ENCODE results near the gene SSBP3. TPM values are rescaled to one million over a fixed set of nuclear protein-coding genes. Genes with fewer than 3 reads are reported as not detected.
A peak's percentile ranks its signal among the peaks of the same experiment; 100 is the strongest.

Gene SSBP3
- total RNA-seq, 2 experiments from 2014 or later, result 90.0 TPM

- Mint-ChIP-seq H3K36me3 (ENCODE audit: low read depth) (peaks cover 54% of the 10 kb centered on the region), H3K27me3 (no peaks in the 10 kb centered on the region), H3K4me3 (no peak overlapping the region), H3K27ac (no peak overlapping the region), H3K4me1 (peaks cover 46% of the 10 kb centered on the region), H3K9me3 (no peaks in the 10 kb centered on the region)
- DNase-seq, result no peak
- ChIA-PET POLR2A (interaction anchor here (4.0 kb wide), 1 partner anchor 26 kb away, joined by 21 read pairs; the partner anchor contains the start of genes CYB5RL and MRPL37), CTCF (interaction anchor here (0.7 kb wide), 1 partner anchor 62 kb away, joined by 3 read pairs; no protein-coding TSS in a partner anchor)
Observed at GRCh38 chr1:54225986-54226559, 180.1 kb downstream of the SSBP3 start.

DNA sequence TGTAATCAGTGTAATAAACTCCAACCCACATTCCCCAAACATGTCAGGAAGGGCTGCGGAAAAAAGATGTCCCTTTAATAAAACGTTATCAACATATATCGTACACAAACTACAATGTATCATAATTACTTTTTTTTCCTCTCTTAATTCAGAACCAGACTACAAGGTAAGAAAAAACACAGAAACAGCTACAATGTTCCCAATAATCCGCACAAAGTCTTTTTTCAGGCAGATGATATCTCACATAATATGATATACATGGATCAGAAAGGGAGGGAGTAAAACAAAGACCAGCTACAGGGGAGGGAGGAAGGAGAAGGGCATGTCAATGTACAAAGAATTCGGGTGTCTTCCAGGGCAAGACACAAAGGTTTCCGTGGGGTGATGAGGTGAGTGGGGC lies 180.8 kb downstream of the SSBP3 start:
- POLR2A ChIA-PET, result no interaction called here
- no peak overlapping the region for H3K4me3 Mint-ChIP-seq
- peaks cover 48% of the 10 kb centered on the region for H3K36me3 Mint-ChIP-seq (ENCODE audit: low read depth)
- peaks cover 39% of the 10 kb centered on the region for H3K4me1 Mint-ChIP-seq
- no peaks in the 10 kb centered on the region for H3K9me3 Mint-ChIP-seq
- H3K27me3 Mint-ChIP-seq, result no peaks in the 10 kb centered on the region
- H3K27ac Mint-ChIP-seq, result no peak overlapping the region
- CTCF ChIA-PET, result no interaction called here
- no peak for DNase-seq

- DNase-seq, result no peak
- H3K36me3 Mint-ChIP-seq (ENCODE audit: low read depth), result peaks cover 52% of the 10 kb centered on the region
- peaks cover 28% of the 10 kb centered on the region for H3K4me1 Mint-ChIP-seq
- H3K27ac Mint-ChIP-seq, result no peak overlapping the region
- no peaks in the 10 kb centered on the region for H3K9me3 Mint-ChIP-seq
- H3K4me3 Mint-ChIP-seq, result no peak overlapping the region
- ChIA-PET CTCF (no interaction called here), POLR2A (no interaction called here)
- H3K27me3 Mint-ChIP-seq, result no peaks in the 10 kb centered on the region
Observed at GRCh38 chr1:54224233-54224632, 182.0 kb downstream of the SSBP3 start.

DNA sequence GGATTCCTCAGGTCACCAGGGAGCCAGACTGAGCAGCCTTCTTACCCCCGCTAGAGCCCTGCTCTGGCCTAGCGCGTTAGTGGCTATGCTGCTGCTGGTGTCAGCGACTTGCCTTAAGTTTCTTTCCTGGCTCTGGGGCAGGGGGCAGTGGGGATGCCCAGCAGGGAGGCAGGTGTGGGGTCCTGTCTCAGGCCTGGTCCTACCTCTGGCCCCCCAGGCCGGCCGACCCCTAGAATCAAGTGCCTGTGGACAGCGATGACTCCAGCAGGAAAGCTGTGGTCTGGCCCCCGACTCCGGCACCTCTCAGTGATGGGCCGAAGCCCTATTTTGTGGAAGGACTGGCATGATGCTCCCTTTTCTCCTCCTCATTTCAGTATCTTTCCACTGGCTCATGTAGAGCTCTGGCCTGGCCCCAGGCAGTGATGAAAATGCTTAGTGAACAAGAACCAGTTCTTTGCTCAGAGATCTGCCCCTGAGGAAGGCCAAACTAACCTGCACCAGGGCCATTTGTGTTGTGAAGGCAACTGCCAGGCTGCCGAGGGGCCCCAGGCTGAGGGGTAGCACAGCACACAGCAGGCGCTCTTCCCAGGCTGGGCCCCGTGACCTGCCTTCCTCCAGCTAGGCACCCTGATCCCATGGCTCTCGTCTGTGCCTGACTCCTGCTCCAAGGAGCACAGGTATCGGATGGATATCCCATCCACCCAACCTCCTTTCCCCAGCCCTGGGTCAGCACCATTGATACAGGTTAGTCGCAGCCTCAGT lies 182.6 kb downstream of the SSBP3 start:
- Mint-ChIP-seq H3K36me3 (ENCODE audit: low read depth) (peaks cover 56% of the 10 kb centered on the region), H3K9me3 (no peaks in the 10 kb centered on the region), H3K27me3 (no peaks in the 10 kb centered on the region), H3K4me1 (peaks cover 24% of the 10 kb centered on the region), H3K27ac (no peak overlapping the region), H3K4me3 (no peak overlapping the region)
- no peak for DNase-seq
- ChIA-PET POLR2A (no interaction called here), CTCF (interaction anchor here (1.6 kb wide), 1 partner anchor 276 kb away, joined by 3 read pairs; no protein-coding TSS in a partner anchor)

GRCh38 chr1:54222711-54223110 lies 183.5 kb downstream of the SSBP3 start:
- no peak overlapping the region for H3K4me3 Mint-ChIP-seq
- H3K9me3 Mint-ChIP-seq, result no peaks in the 10 kb centered on the region
- POLR2A ChIA-PET, result no interaction called here
- H3K27me3 Mint-ChIP-seq, result no peaks in the 10 kb centered on the region
- peaks cover 58% of the 10 kb centered on the region for H3K36me3 Mint-ChIP-seq (ENCODE audit: low read depth)
- no peak for DNase-seq
- CTCF ChIA-PET, result interaction anchor here (1.6 kb wide), 1 partner anchor 277 kb away, joined by 3 read pairs; no protein-coding TSS in a partner anchor
- H3K4me1 Mint-ChIP-seq, result peaks cover 16% of the 10 kb centered on the region
- H3K27ac Mint-ChIP-seq, result peak overlapping the region; percentile 14

GRCh38 chr1:54221867-54222484 lies 184.2 kb downstream of the SSBP3 start:
- no peak overlapping the region for H3K4me3 Mint-ChIP-seq
- no peak overlapping the region for H3K27ac Mint-ChIP-seq
- H3K27me3 Mint-ChIP-seq, result no peaks in the 10 kb centered on the region
- ChIA-PET CTCF (interaction anchor here (1.6 kb wide), 1 partner anchor 277 kb away, joined by 3 read pairs; no protein-coding TSS in a partner anchor), POLR2A (interaction anchor here (4.0 kb wide), 1 partner anchor 22 kb away, joined by 15 read pairs; the partner anchor contains the start of genes CYB5RL and MRPL37)
- no peaks in the 10 kb centered on the region for H3K9me3 Mint-ChIP-seq
- H3K4me1 Mint-ChIP-seq, result peaks cover 11% of the 10 kb centered on the region
- DNase-seq, result no peak
- peaks cover 59% of the 10 kb centered on the region for H3K36me3 Mint-ChIP-seq (ENCODE audit: low read depth)

DNA sequence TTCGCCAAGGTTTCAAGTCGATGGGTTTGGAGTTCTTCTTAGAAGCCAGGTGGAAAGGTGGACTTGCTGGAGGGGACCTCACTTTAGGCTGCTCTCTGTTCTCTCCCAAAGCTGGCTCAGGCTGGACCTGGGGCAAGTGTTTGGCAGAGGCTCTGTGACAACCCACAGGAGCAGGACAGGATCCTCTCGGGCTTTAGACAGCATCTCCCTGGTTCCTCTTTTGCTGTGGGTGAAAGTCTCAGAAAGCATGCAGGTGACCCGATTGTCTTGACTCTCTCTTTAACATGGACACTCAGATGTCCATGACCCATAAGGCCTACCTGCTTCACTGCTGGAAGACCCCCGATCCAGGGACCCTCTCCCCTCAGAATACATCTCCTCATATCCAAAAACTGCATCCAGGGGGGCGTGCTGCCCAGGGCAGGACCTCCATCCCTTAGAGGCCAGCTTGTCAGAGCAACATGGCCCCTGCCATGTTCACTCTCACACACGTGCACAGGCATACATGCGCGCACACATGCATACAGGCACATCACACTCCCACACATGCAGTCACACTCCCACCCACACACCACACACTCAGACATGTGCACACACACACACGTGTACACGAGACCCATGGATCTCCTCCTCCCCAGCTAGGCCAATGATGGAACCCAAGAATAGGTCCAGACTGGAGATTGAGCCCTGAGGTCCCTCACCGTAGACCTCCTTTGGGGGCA lies 184.9 kb downstream of the SSBP3 start:
- Mint-ChIP-seq H3K4me3 (no peak overlapping the region), H3K9me3 (no peaks in the 10 kb centered on the region), H3K4me1 (peaks cover 7% of the 10 kb centered on the region), H3K27ac (no peak overlapping the region), H3K27me3 (no peaks in the 10 kb centered on the region), H3K36me3 (ENCODE audit: low read depth) (peaks cover 64% of the 10 kb centered on the region)
- ChIA-PET CTCF (no interaction called here), POLR2A (interaction anchor here (0.6 to 4.0 kb wide), 2 partner anchors 21 to 580 kb away, joined by 3 to 15 read pairs; partner anchors contain the start of genes CYB5RL, MRPL37 and TTC22)
- no peak for DNase-seq

GRCh38 chr1:54220004-54220811 lies 186.0 kb downstream of the SSBP3 start:
- Mint-ChIP-seq H3K36me3 (ENCODE audit: low read depth) (peaks cover 68% of the 10 kb centered on the region), H3K27ac (no peak overlapping the region), H3K4me1 (peaks cover 3% of the 10 kb centered on the region), H3K27me3 (no peaks in the 10 kb centered on the region), H3K9me3 (no peaks in the 10 kb centered on the region), H3K4me3 (no peak overlapping the region)
- CTCF ChIA-PET, result interaction anchor here (0.7 kb wide), 1 partner anchor 269 kb away, joined by 3 read pairs; no protein-coding TSS in a partner anchor
- POLR2A ChIA-PET, result interaction anchor here (4.0 kb wide), 1 partner anchor 20 kb away, joined by 15 read pairs; the partner anchor contains the start of genes CYB5RL and MRPL37
- DNase-seq, result no peak

DNA sequence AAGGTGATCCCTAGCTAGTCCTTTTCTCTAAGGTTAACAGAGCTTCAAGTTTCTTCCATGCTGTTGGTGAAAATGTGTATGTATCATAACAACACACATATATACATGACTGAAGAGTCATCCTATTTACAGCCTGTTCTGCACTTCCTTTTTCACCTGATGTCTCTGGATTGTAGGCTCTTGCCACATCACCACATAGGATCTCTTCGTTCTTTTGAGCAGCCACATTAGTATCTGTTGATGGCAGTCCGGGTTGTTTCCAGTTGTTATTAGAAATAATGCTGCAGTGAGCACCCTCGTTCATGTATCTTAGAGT lies 186.5 kb downstream of the SSBP3 start:
- Mint-ChIP-seq H3K4me1 (peaks cover 2% of the 10 kb centered on the region), H3K4me3 (no peak overlapping the region), H3K36me3 (ENCODE audit: low read depth) (peaks cover 67% of the 10 kb centered on the region), H3K27ac (no peak overlapping the region), H3K9me3 (no peaks in the 10 kb centered on the region), H3K27me3 (no peaks in the 10 kb centered on the region)
- ChIA-PET CTCF (interaction anchor here (1.2 kb wide), 1 partner anchor 269 kb away, joined by 4 read pairs; no protein-coding TSS in a partner anchor), POLR2A (interaction anchor here (4.0 kb wide), 1 partner anchor 20 kb away, joined by 15 read pairs; the partner anchor contains the start of genes CYB5RL and MRPL37)
- DNase-seq, result no peak

DNA sequence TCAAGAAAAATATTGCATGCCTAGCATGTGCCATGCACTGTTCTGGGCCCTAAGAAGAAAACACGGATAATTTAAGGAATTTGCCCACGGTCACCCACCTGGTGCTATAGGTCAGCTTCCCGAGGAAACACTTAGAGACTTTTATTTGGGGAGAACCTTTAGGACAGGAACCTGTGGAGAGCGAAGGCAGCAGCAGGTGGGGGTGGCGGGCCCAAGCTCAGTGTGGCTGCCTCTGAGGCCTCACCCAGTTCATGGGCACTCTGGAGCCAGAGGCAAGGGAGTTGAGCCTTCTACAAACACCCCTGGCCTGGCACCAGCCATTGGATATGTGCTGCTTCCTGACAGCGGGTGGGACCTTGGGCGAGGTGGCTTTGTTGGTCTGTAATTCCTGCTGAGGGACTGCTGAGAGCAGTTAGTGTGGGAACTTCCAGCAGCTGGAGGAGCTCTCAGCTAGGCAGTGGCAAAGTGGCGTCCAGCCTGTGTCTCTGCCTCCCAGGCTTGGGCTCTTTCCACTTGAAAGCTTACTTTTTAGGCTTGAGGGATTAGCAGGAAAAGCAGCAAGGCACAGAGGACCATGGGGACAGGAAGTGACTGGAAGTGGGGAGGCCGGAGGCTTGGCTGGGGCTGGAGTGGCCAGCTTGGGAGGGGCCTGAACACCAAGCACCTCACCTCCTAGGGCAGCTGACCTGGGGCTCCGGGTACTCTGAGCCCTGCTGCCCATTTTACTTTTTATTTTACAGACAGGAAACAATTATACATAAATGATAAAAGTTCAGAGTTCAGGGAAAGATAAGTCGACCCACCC lies 187.1 kb downstream of the SSBP3 start:
- ChIA-PET CTCF (interaction anchor here (1.2 kb wide), 1 partner anchor 270 kb away, joined by 4 read pairs; no protein-coding TSS in a partner anchor), POLR2A (interaction anchor here (0.5 to 4.0 kb wide), 3 partner anchors 12 to 311 kb away, joined by 3 to 15 read pairs (median 3); partner anchors contain the start of genes CYB5RL and MRPL37)
- H3K27ac Mint-ChIP-seq, result no peak overlapping the region
- no peak for DNase-seq
- peaks cover 2% of the 10 kb centered on the region for H3K4me1 Mint-ChIP-seq
- H3K4me3 Mint-ChIP-seq, result no peak overlapping the region
- H3K36me3 Mint-ChIP-seq (ENCODE audit: low read depth), result peaks cover 69% of the 10 kb centered on the region
- no peaks in the 10 kb centered on the region for H3K9me3 Mint-ChIP-seq
- H3K27me3 Mint-ChIP-seq, result no peaks in the 10 kb centered on the region

DNA sequence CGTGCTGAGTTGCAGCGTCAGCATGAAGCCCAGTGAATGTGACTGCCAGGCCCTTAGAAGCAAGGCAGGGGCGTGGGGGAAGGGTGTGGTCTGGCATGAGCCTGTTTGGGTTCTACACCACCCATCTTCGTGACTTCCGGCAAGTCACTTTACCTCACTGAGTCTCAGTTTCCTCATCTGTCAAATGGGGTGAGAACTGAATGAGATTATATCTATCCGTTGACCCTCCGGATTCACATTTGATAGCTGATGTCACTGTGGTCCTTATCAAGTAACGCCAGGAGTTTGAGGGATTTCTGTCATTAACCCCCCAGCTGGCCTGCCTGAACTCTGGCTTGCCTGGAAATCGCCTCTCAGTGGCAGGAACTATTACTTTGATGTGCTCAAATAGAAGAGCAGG lies 190.7 kb downstream of the SSBP3 start:
- CTCF ChIA-PET, result no interaction called here
- Mint-ChIP-seq H3K4me1 (peaks cover 2% of the 10 kb centered on the region), H3K36me3 (ENCODE audit: low read depth) (peaks cover 84% of the 10 kb centered on the region), H3K27ac (no peak overlapping the region), H3K27me3 (no peaks in the 10 kb centered on the region), H3K4me3 (no peak overlapping the region), H3K9me3 (no peaks in the 10 kb centered on the region)
- POLR2A ChIA-PET, result no interaction called here
- DNase-seq, result no peak

Measured in activated CD4-positive, alpha-beta memory T cell treated with anti-CD3 and anti-CD28 coated beads, Interleukin-2, amount 10 ng/mL, durations not matched to agents 7 days and 5 days (primary cell).